ENCODE measurements around the gene CARD14.

The CARD14 gene

DNA sequence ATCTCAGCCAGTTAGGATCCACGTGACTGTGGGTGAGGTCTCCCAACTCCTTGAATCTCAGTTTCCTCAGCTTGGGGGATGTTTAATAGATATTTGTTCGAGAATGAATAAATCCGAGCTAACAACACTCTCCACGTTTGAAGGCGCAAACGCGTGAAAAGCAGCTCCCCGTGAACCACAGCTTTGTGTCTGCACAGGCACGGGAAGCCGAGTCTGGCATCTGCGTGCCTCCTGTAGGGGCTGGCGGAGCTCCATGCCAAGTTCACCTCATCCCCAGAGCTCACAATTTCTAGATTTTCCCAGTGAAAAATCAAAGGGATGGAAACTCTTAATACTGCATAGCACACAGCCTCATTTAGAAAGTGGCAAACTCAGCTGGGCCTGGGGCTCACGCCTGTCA, 36.0 kb downstream of the CARD14 start:
- no peaks in the 10 kb centered on the region for H3K4me1 ChIP-seq (ENCODE audit: low read length)
- H3K27me3 ChIP-seq (replicated peaks; ENCODE audit: insufficient read depth, low read length): no peaks in the 10 kb centered on the region
- no peaks in the 10 kb centered on the region for H3K9me2 ChIP-seq (replicated peaks; ENCODE audit: insufficient read depth, low read length)
- no peak overlapping the region for H2AFZ ChIP-seq (ENCODE audit: low read length)
- no peaks in the 10 kb centered on the region for H3K9me3 ChIP-seq (replicated peaks; ENCODE audit: insufficient read depth, low read length)
- no peaks in the 10 kb centered on the region for H3F3A ChIP-seq (ENCODE audit: insufficient read depth, low read length)
- H3K9ac ChIP-seq (ENCODE audit: low read length): no peak overlapping the region
- no peaks in the 10 kb centered on the region for H4K20me1 ChIP-seq (ENCODE audit: insufficient read depth, low read length)
- H3K79me2 ChIP-seq (ENCODE audit: low read length): no peaks in the 10 kb centered on the region
- no peak overlapping the region for H3K27ac ChIP-seq (ENCODE audit: low read length)
- DNase-seq: no peak
- TF ChIP-seq EZH2phosphoT487 (IDR thresholded peaks at IDR 0.05; ENCODE audit: low read length) (no peak), EZH2 (optimal IDR thresholded peaks at IDR 0.05; ENCODE audit: low read depth, low read length) (no peak)
- TF ChIP-seq, protein P1, sequence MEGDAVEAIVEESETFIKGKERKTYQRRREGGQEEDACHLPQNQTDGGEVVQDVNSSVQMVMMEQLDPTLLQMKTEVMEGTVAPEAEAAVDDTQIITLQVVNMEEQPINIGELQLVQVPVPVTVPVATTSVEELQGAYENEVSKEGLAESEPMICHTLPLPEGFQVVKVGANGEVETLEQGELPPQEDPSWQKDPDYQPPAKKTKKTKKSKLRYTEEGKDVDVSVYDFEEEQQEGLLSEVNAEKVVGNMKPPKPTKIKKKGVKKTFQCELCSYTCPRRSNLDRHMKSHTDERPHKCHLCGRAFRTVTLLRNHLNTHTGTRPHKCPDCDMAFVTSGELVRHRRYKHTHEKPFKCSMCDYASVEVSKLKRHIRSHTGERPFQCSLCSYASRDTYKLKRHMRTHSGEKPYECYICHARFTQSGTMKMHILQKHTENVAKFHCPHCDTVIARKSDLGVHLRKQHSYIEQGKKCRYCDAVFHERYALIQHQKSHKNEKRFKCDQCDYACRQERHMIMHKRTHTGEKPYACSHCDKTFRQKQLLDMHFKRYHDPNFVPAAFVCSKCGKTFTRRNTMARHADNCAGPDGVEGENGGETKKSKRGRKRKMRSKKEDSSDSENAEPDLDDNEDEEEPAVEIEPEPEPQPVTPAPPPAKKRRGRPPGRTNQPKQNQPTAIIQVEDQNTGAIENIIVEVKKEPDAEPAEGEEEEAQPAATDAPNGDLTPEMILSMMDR (IDR thresholded peaks at IDR 0.05; ENCODE audit: low read length): no peak
- no peaks in the 10 kb centered on the region; the same call in 1 of the 2 replicates for H3K36me3 ChIP-seq (replicated peaks; ENCODE audit: insufficient read depth, low read length)
- H3K4me2 ChIP-seq (ENCODE audit: low read depth, low read length): no peak overlapping the region
- no peak overlapping the region for H3K4me3 ChIP-seq (ENCODE audit: low read length)

DNA sequence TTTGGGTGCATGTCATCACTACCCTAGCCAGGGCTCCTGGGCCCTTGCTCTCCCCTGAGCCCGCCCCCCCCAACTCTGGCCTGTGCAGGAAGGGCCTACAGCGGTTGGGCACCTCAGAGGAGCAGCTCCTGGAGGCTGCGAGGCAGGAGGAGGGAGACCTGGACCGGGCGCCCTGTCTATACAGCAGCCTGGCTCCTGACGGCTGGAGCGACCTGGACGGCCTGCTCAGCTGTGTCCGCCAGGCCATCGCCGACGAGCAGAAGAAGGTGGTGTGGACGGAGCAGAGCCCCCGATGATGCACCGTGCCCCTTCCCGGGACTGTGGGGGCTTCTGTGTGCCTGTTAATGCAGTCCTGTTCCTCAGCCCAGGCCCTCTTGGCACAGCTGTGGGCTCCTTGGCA, 38.2 kb downstream of the CARD14 start:
- H3K9ac ChIP-seq (ENCODE audit: low read length): no peak overlapping the region
- H3F3A ChIP-seq (ENCODE audit: insufficient read depth, low read length): no peaks in the 10 kb centered on the region
- H3K4me1 ChIP-seq (ENCODE audit: low read length): no peaks in the 10 kb centered on the region
- no peaks in the 10 kb centered on the region; the same call in 1 of the 2 replicates for H3K36me3 ChIP-seq (replicated peaks; ENCODE audit: insufficient read depth, low read length)
- no peaks in the 10 kb centered on the region for H4K20me1 ChIP-seq (ENCODE audit: insufficient read depth, low read length)
- no peaks in the 10 kb centered on the region for H3K9me2 ChIP-seq (replicated peaks; ENCODE audit: insufficient read depth, low read length)
- H3K27me3 ChIP-seq (replicated peaks; ENCODE audit: insufficient read depth, low read length): no peaks in the 10 kb centered on the region
- H3K27ac ChIP-seq (ENCODE audit: low read length): no peak overlapping the region
- no peak overlapping the region for H2AFZ ChIP-seq (ENCODE audit: low read length)
- no peak for TF ChIP-seq EZH2 (optimal IDR thresholded peaks at IDR 0.05; ENCODE audit: low read depth, low read length)
- TF ChIP-seq, protein P1 (IDR thresholded peaks at IDR 0.05; ENCODE audit: low read length): no peak
- TF ChIP-seq EZH2phosphoT487 (IDR thresholded peaks at IDR 0.05; ENCODE audit: low read length): no peak
- no peak overlapping the region for H3K4me2 ChIP-seq (ENCODE audit: low read depth, low read length)
- H3K79me2 ChIP-seq (ENCODE audit: low read length): no peaks in the 10 kb centered on the region
- no peaks in the 10 kb centered on the region for H3K9me3 ChIP-seq (replicated peaks; ENCODE audit: insufficient read depth, low read length)
- DNase-seq: no peak
- no peak overlapping the region for H3K4me3 ChIP-seq (ENCODE audit: low read length)

DNA sequence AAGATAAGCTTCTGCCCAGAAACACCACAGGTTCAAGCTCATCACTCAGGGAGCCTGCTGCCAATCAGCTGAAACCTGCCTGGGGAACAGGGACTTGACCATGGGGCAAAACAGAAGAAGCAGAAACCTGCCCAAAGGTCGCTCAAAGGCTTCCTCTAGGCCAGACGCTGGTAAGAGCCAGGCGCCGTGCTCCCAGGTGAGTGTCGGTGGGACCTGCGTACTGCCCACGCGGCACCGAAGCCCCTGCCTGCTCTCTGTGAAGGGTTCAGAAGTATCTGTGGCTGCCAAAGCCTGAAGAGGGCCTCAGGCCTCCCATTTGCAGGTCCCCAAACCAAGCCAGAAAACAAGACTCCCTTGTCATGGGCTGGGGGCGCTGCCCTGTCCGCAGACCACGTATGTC, 39.9 kb downstream of the CARD14 start:
- H3K79me2 ChIP-seq (ENCODE audit: low read length): no peaks in the 10 kb centered on the region
- H3K4me3 ChIP-seq (ENCODE audit: low read length): no peak overlapping the region
- no peaks in the 10 kb centered on the region for H4K20me1 ChIP-seq (ENCODE audit: insufficient read depth, low read length)
- no peak overlapping the region for H2AFZ ChIP-seq (ENCODE audit: low read length)
- no peaks in the 10 kb centered on the region for H3F3A ChIP-seq (ENCODE audit: insufficient read depth, low read length)
- H3K36me3 ChIP-seq (replicated peaks; ENCODE audit: insufficient read depth, low read length): no peaks in the 10 kb centered on the region; the same call in 1 of the 2 replicates
- H3K27me3 ChIP-seq (replicated peaks; ENCODE audit: insufficient read depth, low read length): no peaks in the 10 kb centered on the region
- no peaks in the 10 kb centered on the region for H3K9me2 ChIP-seq (replicated peaks; ENCODE audit: insufficient read depth, low read length)
- no peak for TF ChIP-seq EZH2phosphoT487 (IDR thresholded peaks at IDR 0.05; ENCODE audit: low read length)
- TF ChIP-seq, protein P1 (IDR thresholded peaks at IDR 0.05; ENCODE audit: low read length): no peak
- TF ChIP-seq EZH2 (optimal IDR thresholded peaks at IDR 0.05; ENCODE audit: low read depth, low read length): no peak
- no peak overlapping the region for H3K27ac ChIP-seq (ENCODE audit: low read length)
- no peak for DNase-seq
- H3K9me3 ChIP-seq (replicated peaks; ENCODE audit: insufficient read depth, low read length): no peaks in the 10 kb centered on the region
- H3K4me2 ChIP-seq (ENCODE audit: low read depth, low read length): no peak overlapping the region
- H3K4me1 ChIP-seq (ENCODE audit: low read length): no peaks in the 10 kb centered on the region
- H3K9ac ChIP-seq (ENCODE audit: low read length): no peak overlapping the region

Measured in MM.1S (cell line).